GM21786 (cell line): ENCODE measurements around the gene KIF12.
A peak's percentile ranks its signal among the peaks of the same experiment; 100 is the strongest.
"Not testable (repeated sequence)": the region's sequence is repeated elsewhere in the genome, so short reads cannot be mapped to it uniquely, and the experiment has no call there.

Experiments
- ATAC-seq: cut with Tn5 transposase; IDR thresholded peaks from one replicate; pipeline ENCODE4 v1.9.1; 2021; ENCODE audit not compliant: unreplicated experiment

Gene KIF12

DNA sequence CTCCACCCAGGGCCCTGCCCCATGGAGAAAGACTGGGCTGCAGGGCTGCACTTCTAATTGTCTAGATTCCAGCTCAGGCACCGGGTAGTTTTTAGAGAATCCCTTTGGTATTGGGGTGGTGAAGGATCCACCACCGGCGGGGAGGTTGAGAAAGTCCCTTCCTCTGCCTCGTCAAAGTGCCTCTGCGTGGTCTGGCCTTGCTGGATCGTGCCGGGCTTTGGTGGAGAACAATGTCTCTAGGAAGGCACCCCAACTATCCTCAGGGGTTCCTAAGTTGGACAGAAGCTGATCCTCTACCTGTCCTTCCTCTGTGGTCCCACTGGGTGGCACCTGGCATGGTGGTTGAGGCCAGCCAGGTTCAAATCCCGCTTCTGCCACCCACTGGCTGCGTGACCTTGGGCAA, 13.7 kb downstream of the KIF12 start:
- ATAC-seq, result no peak

DNA sequence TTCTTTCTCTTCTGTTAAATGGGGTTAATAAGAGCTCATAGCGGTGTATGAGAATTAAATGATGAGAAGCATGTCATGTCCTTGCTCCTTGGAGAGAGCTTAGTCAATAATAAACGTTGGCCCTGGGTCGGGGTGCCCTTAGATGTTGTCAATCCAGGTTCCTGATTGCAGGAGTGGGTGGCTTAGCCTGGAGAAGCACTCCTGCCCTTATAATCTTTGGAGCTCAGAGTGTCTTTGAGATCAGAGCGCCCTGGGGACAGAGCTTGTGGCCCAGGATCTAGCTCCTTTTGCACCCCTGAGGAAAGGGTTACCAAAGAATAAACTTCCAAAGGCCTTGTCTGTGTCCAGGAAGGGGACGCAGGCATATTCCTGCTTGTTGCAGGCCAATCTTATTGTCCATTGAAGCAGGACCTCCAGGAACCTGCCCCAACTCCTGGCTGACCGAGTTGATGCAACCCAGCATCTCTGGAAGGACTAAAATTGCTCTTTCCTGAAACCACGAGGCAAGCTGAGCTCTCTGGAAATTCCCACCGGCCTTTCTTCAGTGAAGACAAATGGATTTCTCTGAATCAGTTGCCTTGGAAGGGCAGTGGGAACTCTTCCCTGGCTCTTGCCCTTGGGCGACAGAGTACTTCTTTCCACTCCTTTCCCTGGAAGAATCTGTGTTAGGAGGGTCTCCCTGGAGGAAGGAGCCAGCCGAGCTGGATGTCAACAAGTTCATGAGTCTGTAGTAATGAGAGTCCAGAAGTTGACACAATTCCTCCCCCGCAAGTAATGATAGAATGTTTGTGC, 14.6 kb downstream of the KIF12 start:
- no peak for ATAC-seq

- ATAC-seq, result no peak
Observed at GRCh38 chr9:114083666-114084065, 15.4 kb downstream of the KIF12 start.

DNA sequence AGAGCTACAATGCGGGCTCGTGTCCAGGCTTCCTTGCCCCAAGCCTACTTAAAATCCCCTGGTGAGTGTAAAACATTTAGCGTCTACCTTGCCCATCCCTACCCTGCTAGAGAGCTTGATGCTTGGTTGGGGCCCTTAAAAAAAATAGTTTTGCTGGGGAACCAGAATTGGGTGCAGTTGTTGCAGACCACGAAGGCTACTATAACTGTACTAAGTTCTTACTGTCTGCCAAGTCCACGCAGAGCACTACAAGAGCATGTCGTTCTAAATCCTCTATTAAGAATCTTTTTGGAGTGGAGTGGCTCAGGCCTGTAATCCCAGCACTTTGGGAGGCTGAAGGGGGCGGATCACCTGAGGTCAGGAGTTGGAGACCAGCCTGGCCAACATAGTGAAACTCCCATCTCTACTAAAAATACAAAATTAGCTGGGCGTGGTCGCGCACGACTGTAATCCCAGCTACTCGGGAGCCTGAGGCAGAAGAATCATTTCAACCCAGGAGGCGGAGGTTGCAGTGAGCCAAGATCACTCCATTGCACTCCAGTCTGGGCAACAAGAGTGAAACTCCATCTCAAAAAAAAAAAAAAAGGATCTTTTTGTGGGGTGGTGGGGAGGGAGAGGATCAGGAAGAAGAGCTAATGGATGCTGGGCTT, 16.2 kb downstream of the KIF12 start:
- not testable (repeated sequence) for ATAC-seq

- peak; percentile 85 for ATAC-seq
Observed at GRCh38 chr9:114082017-114082762, 16.9 kb downstream of the KIF12 start.

DNA sequence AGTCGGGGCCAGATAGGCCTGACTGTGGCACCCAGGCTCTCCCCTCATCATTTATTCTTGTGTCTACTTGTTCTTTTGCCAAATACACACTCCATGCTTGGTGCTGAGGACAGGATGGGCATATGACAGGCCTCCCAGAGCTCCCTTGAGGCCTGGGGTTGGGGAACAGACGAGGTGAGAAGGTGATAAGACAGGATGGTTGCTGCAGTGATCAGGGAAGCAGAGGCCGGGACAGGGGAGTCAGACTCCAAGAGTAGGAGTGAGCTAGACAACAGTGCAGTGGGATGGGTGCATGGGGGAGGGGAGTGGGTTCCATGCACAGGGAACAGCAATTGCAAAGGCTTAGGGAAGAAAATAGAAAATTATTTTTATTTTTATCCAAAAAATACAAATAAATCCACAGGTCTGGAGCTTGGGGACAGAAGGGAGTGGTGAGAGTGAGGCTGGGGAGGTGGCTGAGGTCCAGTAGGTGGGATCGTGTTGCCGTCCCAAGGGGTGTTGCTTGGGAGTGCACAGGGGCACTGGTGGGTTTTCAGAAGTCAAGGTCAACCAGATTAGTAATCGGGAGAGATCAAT, 17.6 kb downstream of the KIF12 start:
- ATAC-seq, result no peak

DNA sequence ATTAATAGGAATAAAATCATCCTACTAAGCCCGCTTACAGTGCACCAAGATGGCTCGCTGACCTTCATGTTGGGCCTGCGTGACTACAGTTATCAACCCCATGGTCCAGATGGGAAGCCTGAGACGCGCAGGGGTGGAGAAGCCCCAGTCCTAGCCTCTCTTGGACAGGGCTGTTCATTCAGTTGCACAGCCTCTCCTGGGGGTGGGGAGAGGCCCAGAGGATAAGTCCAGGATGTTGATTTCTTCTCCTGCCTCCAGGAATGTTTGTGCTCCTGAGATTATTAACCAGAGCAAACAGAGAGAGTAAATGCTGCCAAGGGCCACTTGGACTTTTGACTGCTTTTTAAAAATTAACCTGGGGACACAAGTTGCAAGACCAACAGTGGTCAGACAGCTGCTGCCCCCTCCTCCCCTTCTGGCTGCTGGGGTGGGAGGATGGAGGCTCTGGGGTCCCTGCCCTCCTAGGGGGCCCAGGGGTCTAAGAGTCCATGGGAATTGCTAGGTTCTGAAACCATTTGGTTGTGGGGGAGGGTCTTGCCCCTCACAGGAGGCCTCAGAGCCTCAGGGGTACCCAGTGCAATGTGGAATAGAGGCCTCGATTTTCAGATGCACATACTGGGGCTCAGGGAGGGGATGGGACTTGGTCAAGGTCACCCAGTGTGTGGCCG, 18.2 kb downstream of the KIF12 start:
- ATAC-seq, result no peak

GRCh38 chr9:114080195-114080772, 18.8 kb downstream of the KIF12 start:
- ATAC-seq, result no peak

DNA sequence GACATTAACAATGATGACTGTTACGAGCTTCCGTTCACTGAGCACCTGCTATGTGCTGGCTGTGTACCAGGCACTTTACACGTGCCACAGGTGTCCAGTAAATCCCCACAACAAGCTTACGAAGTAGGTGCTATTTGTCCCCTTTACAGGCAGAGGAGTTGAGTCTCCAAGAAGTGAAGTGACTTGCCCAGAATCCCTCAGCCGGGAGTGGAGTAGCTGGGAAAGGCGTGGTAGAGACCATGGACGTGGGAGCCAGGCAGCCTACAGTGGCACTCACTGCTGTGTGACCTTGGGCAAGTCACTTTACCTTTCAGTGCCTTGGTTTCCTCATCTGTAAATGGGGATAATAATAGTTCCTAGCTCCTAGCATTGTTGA, 20.3 kb downstream of the KIF12 start:
- ATAC-seq, result no peak

- ATAC-seq, result no peak
Observed at GRCh38 chr9:114078021-114078780, 20.9 kb downstream of the KIF12 start, which contains the start of gene AMBP. TSS of gene AMBP (minus strand) at chr9:114078300. CDS start at chr9:114078209, 91 bp downstream.

DNA sequence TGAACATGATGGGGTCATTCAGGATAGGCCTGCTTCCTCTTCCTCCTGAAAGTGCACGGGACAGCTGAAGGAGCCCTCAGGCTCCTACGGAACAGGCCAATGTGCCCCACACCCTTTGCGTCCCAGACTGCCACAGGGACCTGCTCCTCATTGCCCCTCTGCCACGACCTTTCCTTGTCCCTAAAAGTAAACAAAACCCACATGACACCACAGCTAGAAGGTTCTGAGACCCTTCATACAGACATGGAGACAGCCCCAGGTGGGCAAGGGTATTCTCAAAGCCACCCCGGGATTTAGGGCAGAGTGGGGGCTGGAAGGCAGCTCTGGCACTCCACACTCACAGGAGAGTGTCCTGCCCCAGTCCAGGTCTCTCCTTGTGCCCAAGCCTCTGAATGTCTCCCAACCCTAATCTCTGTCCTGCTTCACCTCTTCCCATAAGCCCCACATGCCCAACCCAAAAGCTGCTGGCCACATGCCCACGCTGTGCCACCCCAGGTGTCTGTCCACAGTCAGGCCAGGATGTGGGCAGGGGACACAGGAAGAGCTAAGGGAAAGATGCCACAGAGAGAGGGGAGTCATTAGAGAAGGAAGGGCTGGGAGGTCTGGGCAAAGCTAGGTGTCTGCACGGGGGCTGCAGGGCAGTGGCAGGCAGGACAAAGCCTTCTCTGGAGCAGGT, 21.8 kb downstream of the KIF12 start:
- no peak for ATAC-seq

- ATAC-seq, result no peak
Observed at GRCh38 chr9:114076237-114077161, 22.6 kb downstream of the KIF12 start.

GRCh38 chr9:114075602-114076001, 23.5 kb downstream of the KIF12 start:
- no peak for ATAC-seq

DNA sequence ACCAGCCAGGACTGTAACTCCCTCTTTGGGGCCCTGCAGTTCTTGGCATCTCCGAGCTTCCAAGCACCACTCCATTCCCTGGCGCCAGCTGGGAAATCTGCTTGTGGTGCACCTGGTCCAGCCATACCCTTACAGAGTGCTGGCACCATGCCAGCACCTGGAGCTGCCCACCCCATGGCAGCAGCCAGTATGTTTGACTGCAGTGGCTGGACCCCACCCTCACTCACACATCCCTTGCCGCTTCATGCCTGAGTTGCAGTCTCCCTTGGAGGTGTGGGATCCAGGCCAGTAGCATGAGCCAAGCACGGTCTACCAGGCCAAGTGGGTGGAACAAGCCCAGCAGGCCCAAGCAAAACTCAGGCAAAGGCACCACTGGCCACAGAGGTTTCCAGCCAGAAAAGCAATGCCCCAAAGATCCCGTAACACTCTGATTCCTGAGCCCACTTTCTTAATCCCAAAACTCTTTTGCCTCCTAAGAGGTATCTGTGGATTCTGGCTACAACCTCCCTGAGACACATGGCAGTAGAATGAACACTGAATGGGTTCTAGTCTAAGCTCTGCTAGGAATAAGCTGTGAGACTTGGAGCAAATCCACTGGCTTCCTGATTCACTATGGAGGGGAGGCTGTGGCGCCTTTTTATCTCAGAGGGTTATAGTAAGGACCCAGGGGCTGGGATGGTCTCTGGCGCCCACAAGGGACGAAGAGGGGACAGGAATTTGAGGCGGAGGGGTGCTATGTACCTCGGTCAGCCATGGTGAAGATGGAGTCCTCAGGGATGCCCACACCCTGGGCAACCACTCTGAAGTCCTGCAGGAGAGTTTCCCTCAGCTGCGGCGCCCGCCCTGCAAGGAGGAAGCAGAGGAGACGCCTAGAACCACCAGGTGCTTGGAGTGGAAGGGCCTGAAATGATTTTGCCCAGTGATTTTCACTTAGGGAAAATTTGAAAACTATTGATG, 26.6 kb downstream of the KIF12 start:
- ATAC-seq, result no peak

DNA sequence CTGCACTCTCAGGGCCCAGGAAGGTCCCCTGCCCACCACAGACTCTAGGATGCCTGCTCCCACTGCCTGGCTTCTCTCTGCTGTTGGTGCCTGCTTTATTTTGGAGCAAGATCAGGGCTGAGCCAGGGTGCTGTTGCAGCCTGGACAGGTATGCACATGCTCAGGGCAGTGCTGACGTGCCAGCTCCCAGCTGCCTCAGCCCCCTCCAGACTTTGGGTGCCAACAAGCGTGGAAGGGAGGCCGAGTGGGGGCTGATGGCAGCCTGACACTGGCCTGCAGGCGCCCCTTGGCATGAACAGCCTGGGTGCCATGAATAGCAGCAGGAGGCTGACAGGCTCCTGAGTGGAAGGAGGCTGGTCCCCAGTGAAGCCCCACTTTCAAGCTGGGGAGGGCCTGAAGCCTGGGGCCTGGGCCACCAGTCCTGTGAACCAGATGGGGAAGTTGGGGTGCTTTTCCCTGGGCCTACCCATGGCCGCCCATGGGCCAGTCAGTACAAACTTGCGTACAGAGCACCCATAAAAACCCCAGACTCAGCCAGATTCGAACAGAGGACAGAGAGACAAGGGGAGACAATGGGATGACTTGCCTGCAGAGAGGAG, 27.8 kb downstream of the KIF12 start:
- no peak for ATAC-seq

GRCh38 chr9:114070188-114071103, 28.6 kb downstream of the KIF12 start:
- ATAC-seq, result no peak
